8988T (cell line): ENCODE measurements around the gene ST8SIA1.

Experiments
- DNase-seq: peaks from one replicate; pipeline ENCODE4 v3.0.0; 2011

ST8SIA1 gene

GRCh38 chr12:22230280-22230794 lies 104.2 kb downstream of the ST8SIA1 start:
- no peak for DNase-seq

GRCh38 chr12:22229652-22230279 lies 104.7 kb downstream of the ST8SIA1 start:
- DNase-seq, result no peak

- DNase-seq, result no peak
These were observed 106.3 kb downstream of the ST8SIA1 start for GRCh38 chr12:22228022-22228875.

- DNase-seq, result no peak
These were observed 111.2 kb downstream of the ST8SIA1 start for GRCh38 chr12:22223356-22223755.

GRCh38 chr12:22217556-22217955 lies 117.0 kb downstream of the ST8SIA1 start:
- no peak for DNase-seq

- DNase-seq, result no peak
These were observed 118.8 kb downstream of the ST8SIA1 start for GRCh38 chr12:22215467-22216253.

- no peak for DNase-seq
These were observed 123.4 kb downstream of the ST8SIA1 start for GRCh38 chr12:22211128-22211527.

- DNase-seq, result no peak
These were observed 125.1 kb downstream of the ST8SIA1 start for GRCh38 chr12:22209422-22209821.

- DNase-seq, result no peak
These were observed 128.3 kb downstream of the ST8SIA1 start for GRCh38 chr12:22206111-22206728.

- no peak for DNase-seq
These were observed 130.1 kb downstream of the ST8SIA1 start for GRCh38 chr12:22204391-22204790.

- DNase-seq, result no peak
These were observed 131.7 kb downstream of the ST8SIA1 start for GRCh38 chr12:22202847-22203246.

- no peak for DNase-seq
These were observed 133.4 kb downstream of the ST8SIA1 start for GRCh38 chr12:22201101-22201500.

- DNase-seq, result no peak
These were observed 138.3 kb downstream of the ST8SIA1 start for GRCh38 chr12:22196236-22196635.

GRCh38 chr12:22190969-22191368 lies 143.5 kb downstream of the ST8SIA1 start:
- no peak for DNase-seq

- no peak for DNase-seq
These were observed 146.1 kb downstream of the ST8SIA1 start for GRCh38 chr12:22188431-22188830.

- DNase-seq, result no peak
These were observed 153.8 kb downstream of the ST8SIA1 start for GRCh38 chr12:22180705-22181104.

- DNase-seq, result no peak
These were observed 161.3 kb downstream of the ST8SIA1 start for GRCh38 chr12:22173177-22173576.

- DNase-seq, result no peak
These were observed 162.0 kb downstream of the ST8SIA1 start for GRCh38 chr12:22172501-22172900.

GRCh38 chr12:22169376-22169775 lies 165.1 kb downstream of the ST8SIA1 start:
- DNase-seq, result no peak

GRCh38 chr12:22164139-22164538 lies 170.4 kb downstream of the ST8SIA1 start:
- no peak for DNase-seq

- DNase-seq, result no peak
These were observed 170.9 kb downstream of the ST8SIA1 start for GRCh38 chr12:22163594-22163993.

- DNase-seq, result no peak
These were observed 174.0 kb downstream of the ST8SIA1 start for GRCh38 chr12:22160396-22161003.
